ENCODE data around the gene PARD3. TPM values are rescaled to one million over a fixed set of nuclear protein-coding genes. Genes with fewer than 3 reads are reported as not detected.

PARD3 gene
- total and polyA plus RNA-seq, 2 experiments from 2014 or later, result 47.2 to 59.7 TPM

- H3K4me2 ChIP-seq, result no peak overlapping the region
- WGBS (ENCODE audit: low lambda C conversion rate, missing lambda C conversion rate), result 95% methylated on average over 5 of the region's 5 CpGs
These were observed 437.3 kb downstream of the PARD3 start for GRCh38 chr10:34377833-34378232.

GRCh38 chr10:34374356-34375045 is 440.6 kb downstream of the PARD3 start:
- 95% methylated on average over 6 of the region's 6 CpGs for WGBS (ENCODE audit: low lambda C conversion rate, missing lambda C conversion rate)
- H3K4me1 ChIP-seq (ENCODE audit: insufficient read depth), result no peaks in the 10 kb centered on the region
- no peak overlapping the region for H2AFZ ChIP-seq
- DNase-seq (ENCODE audit: low spot score), result no peak
- no peak overlapping the region for H3K4me2 ChIP-seq
- no peaks in the 10 kb centered on the region for H3K27me3 ChIP-seq
- H3K9me2 ChIP-seq (replicated peaks; ENCODE audit: insufficient read depth), result no peaks in the 10 kb centered on the region
- H3K4me3 ChIP-seq, result no peak overlapping the region
- no peak overlapping the region for H3K27ac ChIP-seq
- H3K79me2 ChIP-seq, result no peaks in the 10 kb centered on the region
- H4K20me1 ChIP-seq (ENCODE audit: insufficient read depth, poor library complexity, severe bottlenecking), result no peaks in the 10 kb centered on the region
- TF ChIP-seq CTCF (IDR thresholded peaks at IDR 0.05; ENCODE audit: poor library complexity) (no peak), EZH2phosphoT487 (IDR thresholded peaks at IDR 0.05; ENCODE audit: low read depth, severe bottlenecking, unreplicated experiment) (no peak), EZH2 (IDR thresholded peaks at IDR 0.05; ENCODE audit: borderline replicate concordance) (no peak)
- no peaks in the 10 kb centered on the region for H3K9me3 ChIP-seq (ENCODE audit: low read depth)
- no peaks in the 10 kb centered on the region for H3K36me3 ChIP-seq (replicated peaks; ENCODE audit: insufficient read depth, low read depth)

More at GRCh38 chr10:34377833-34378232, 437.3 kb downstream of the PARD3 start:
- no peak overlapping the region for H2AFZ ChIP-seq
- no peaks in the 10 kb centered on the region for H3K79me2 ChIP-seq
- DNase-seq (ENCODE audit: low spot score), result no peak
- no peaks in the 10 kb centered on the region for H3K9me2 ChIP-seq (replicated peaks; ENCODE audit: insufficient read depth)
- H3K27me3 ChIP-seq, result no peaks in the 10 kb centered on the region
- H3K27ac ChIP-seq, result no peak overlapping the region
- H4K20me1 ChIP-seq (ENCODE audit: insufficient read depth, poor library complexity, severe bottlenecking), result no peaks in the 10 kb centered on the region
- no peaks in the 10 kb centered on the region for H3K36me3 ChIP-seq (replicated peaks; ENCODE audit: insufficient read depth, low read depth)
- H3K4me1 ChIP-seq (ENCODE audit: insufficient read depth), result no peaks in the 10 kb centered on the region
- no peaks in the 10 kb centered on the region for H3K9me3 ChIP-seq (ENCODE audit: low read depth)
- no peak overlapping the region for H3K4me3 ChIP-seq
- no peak for TF ChIP-seq EZH2phosphoT487 (IDR thresholded peaks at IDR 0.05; ENCODE audit: low read depth, severe bottlenecking, unreplicated experiment)
- TF ChIP-seq CTCF (IDR thresholded peaks at IDR 0.05; ENCODE audit: poor library complexity), result no peak
- TF ChIP-seq EZH2 (IDR thresholded peaks at IDR 0.05; ENCODE audit: borderline replicate concordance), result no peak

- H3K9me2 ChIP-seq (replicated peaks; ENCODE audit: insufficient read depth), result no peaks in the 10 kb centered on the region
- H3K27ac ChIP-seq, result no peak overlapping the region
- no peak for DNase-seq (ENCODE audit: low spot score)
- H3K9me3 ChIP-seq (ENCODE audit: low read depth), result no peaks in the 10 kb centered on the region
- TF ChIP-seq EZH2phosphoT487 (IDR thresholded peaks at IDR 0.05; ENCODE audit: low read depth, severe bottlenecking, unreplicated experiment) (no peak), EZH2 (IDR thresholded peaks at IDR 0.05; ENCODE audit: borderline replicate concordance) (no peak), CTCF (IDR thresholded peaks at IDR 0.05; ENCODE audit: poor library complexity) (no peak)
- H3K79me2 ChIP-seq, result no peaks in the 10 kb centered on the region
- H3K36me3 ChIP-seq (replicated peaks; ENCODE audit: insufficient read depth, low read depth), result no peaks in the 10 kb centered on the region
- no peak overlapping the region for H3K4me2 ChIP-seq
- H3K4me3 ChIP-seq, result no peak overlapping the region
- H4K20me1 ChIP-seq (ENCODE audit: insufficient read depth, poor library complexity, severe bottlenecking), result no peaks in the 10 kb centered on the region
- no peaks in the 10 kb centered on the region for H3K27me3 ChIP-seq
- H2AFZ ChIP-seq, result no peak overlapping the region
- 83% methylated on average over 4 of the region's 4 CpGs for WGBS (ENCODE audit: low lambda C conversion rate, missing lambda C conversion rate)
- no peaks in the 10 kb centered on the region for H3K4me1 ChIP-seq (ENCODE audit: insufficient read depth)
These were observed 441.9 kb downstream of the PARD3 start for GRCh38 chr10:34373211-34373610.
